Erythroblast (primary cell): ENCODE results near the gene ZBTB24.

Source experiments
- DNase-seq, 2 experiments: peaks; one replicate each; lab custom pipeline; 2025; lab: John Stamatoyannopoulos, UW
- GATA1 ChIP-seq: IDR thresholded peaks from 2 replicates; pipeline ENCODE4 v1.6.1; 2011; ENCODE audit warnings: low read depth, mild to moderate bottlenecking, control low read depth, low read length, moderate library complexity
- POLR2A ChIP-seq: IDR thresholded peaks from 2 replicates; pipeline ENCODE4 v1.6.1; 2011; ENCODE audit warnings: mild to moderate bottlenecking, low read length

ZBTB24 gene

GRCh38 chr6:109485266-109485935 is 2.4 kb upstream of the ZBTB24 start:
- no peak for DNase-seq
- TF ChIP-seq POLR2A (no peak), GATA1 (no peak)

GRCh38 chr6:109484122-109484521 is 1.1 kb upstream of the ZBTB24 start:
- no peak for DNase-seq
- TF ChIP-seq POLR2A (no peak), GATA1 (no peak)

- DNase-seq, result no peak
- no peak for TF ChIP-seq GATA1
Measured at GRCh38 chr6:109483735-109484057, 677 bp upstream of the ZBTB24 start.

GRCh38 chr6:109480993-109481480 is 2.0 kb downstream of the ZBTB24 start:
- no peak for DNase-seq
- no peak for TF ChIP-seq GATA1
- TF ChIP-seq POLR2A, result no peak

GRCh38 chr6:109478841-109479624 is 4.0 kb downstream of the ZBTB24 start:
- TF ChIP-seq GATA1, result no peak
- TF ChIP-seq POLR2A, result no peak
- DNase-seq, result no peak

- TF ChIP-seq GATA1 (no peak), POLR2A (no peak)
- DNase-seq, result no peak
Measured at GRCh38 chr6:109478222-109478805, 4.7 kb downstream of the ZBTB24 start.

- no peak for DNase-seq
- TF ChIP-seq GATA1 (no peak), POLR2A (no peak)
Measured at GRCh38 chr6:109477725-109478124, 5.3 kb downstream of the ZBTB24 start.

- DNase-seq, result no peak
- TF ChIP-seq GATA1 (no peak), POLR2A (no peak)
Measured at GRCh38 chr6:109477184-109477583, 5.8 kb downstream of the ZBTB24 start.

GRCh38 chr6:109475625-109476024 is 7.4 kb downstream of the ZBTB24 start:
- DNase-seq, result no peak
- no peak for TF ChIP-seq POLR2A

GRCh38 chr6:109474995-109475394 is 8.0 kb downstream of the ZBTB24 start:
- DNase-seq, result no peak
- TF ChIP-seq GATA1 (no peak), POLR2A (no peak)

- TF ChIP-seq POLR2A, result no peak
- no peak for TF ChIP-seq GATA1
Measured at GRCh38 chr6:109473120-109473519, 9.9 kb downstream of the ZBTB24 start.

GRCh38 chr6:109472132-109472995 is 10.7 kb downstream of the ZBTB24 start:
- TF ChIP-seq GATA1, result no peak
- TF ChIP-seq POLR2A, result no peak
- no peak for DNase-seq

More at GRCh38 chr6:109473120-109473519, 9.9 kb downstream of the ZBTB24 start:
- no peak for DNase-seq

GRCh38 chr6:109471105-109471810 is 11.8 kb downstream of the ZBTB24 start:
- DNase-seq, result no peak
- TF ChIP-seq GATA1 (no peak), POLR2A (no peak)
